Measurements from ENCODE around the gene LAMB4.

LAMB4 gene

GRCh38 chr7:108130261-108130660, at the start of gene LAMB4:
LAMB4 (minus strand) TSS chr7:108130361; CDS start chr7:108123164, 7,197 bp downstream.
- Histone ChIP-seq H3K4me1 (ENCODE audit: insufficient read depth, low read length) (no peaks in the 10 kb centered on the region), H3K36me3 (ENCODE audit: insufficient read depth, low read depth, low read length) (no peaks in the 10 kb centered on the region), H3K9ac (ENCODE audit: low read depth, low read length) (no peak within 1 kb of the TSS), H3K27me3 (ENCODE audit: insufficient read depth, low read length) (no peaks in the 10 kb centered on the region), H3K9me3 (ENCODE audit: insufficient read depth, low read depth, low read length) (no peaks in the 10 kb centered on the region), H3K27ac (ENCODE audit: low read length) (no peak within 1 kb of the TSS), H3K4me3 (ENCODE audit: low read length) (no peak within 1 kb of the TSS)

- Histone ChIP-seq H3K27ac (ENCODE audit: low read length) (no peak overlapping the region), H3K4me1 (ENCODE audit: insufficient read depth, low read length) (peaks cover 13% of the 10 kb centered on the region; the same call in 1 of the 2 replicates), H3K9ac (ENCODE audit: low read depth, low read length) (no peak overlapping the region), H3K9me3 (ENCODE audit: insufficient read depth, low read depth, low read length) (no peaks in the 10 kb centered on the region), H3K4me3 (ENCODE audit: low read length) (no peak overlapping the region), H3K36me3 (ENCODE audit: insufficient read depth, low read depth, low read length) (no peaks in the 10 kb centered on the region), H3K27me3 (ENCODE audit: insufficient read depth, low read length) (no peaks in the 10 kb centered on the region)
Observed at GRCh38 chr7:108178398-108178797, 48.2 kb upstream of the LAMB4 start.

GRCh38 chr7:108171164-108171563, 41.0 kb upstream of the LAMB4 start:
- H3K9ac ChIP-seq (ENCODE audit: low read depth, low read length): no peak overlapping the region
- no peak overlapping the region for H3K27ac ChIP-seq (ENCODE audit: low read length)
- peaks cover 8% of the 10 kb centered on the region; the same call in 1 of the 2 replicates for H3K4me1 ChIP-seq (ENCODE audit: insufficient read depth, low read length)
- no peaks in the 10 kb centered on the region for H3K27me3 ChIP-seq (ENCODE audit: insufficient read depth, low read length)
- no peak overlapping the region for H3K4me3 ChIP-seq (ENCODE audit: low read length)
- no peaks in the 10 kb centered on the region for H3K9me3 ChIP-seq (ENCODE audit: insufficient read depth, low read depth, low read length)
- H3K36me3 ChIP-seq (ENCODE audit: insufficient read depth, low read depth, low read length): no peaks in the 10 kb centered on the region

GRCh38 chr7:108170251-108170650, 40.1 kb upstream of the LAMB4 start:
- Histone ChIP-seq H3K9ac (ENCODE audit: low read depth, low read length) (no peak overlapping the region), H3K27me3 (ENCODE audit: insufficient read depth, low read length) (no peaks in the 10 kb centered on the region), H3K27ac (ENCODE audit: low read length) (no peak overlapping the region), H3K4me3 (ENCODE audit: low read length) (0 out of 2 replicates have a peak overlapping the region, but pooled peaks have one; percentile 10), H3K36me3 (ENCODE audit: insufficient read depth, low read depth, low read length) (no peaks in the 10 kb centered on the region), H3K4me1 (ENCODE audit: insufficient read depth, low read length) (peaks cover 8% of the 10 kb centered on the region; the same call in 1 of the 2 replicates), H3K9me3 (ENCODE audit: insufficient read depth, low read depth, low read length) (no peaks in the 10 kb centered on the region)

GRCh38 chr7:108167460-108167859, 37.3 kb upstream of the LAMB4 start:
- no peaks in the 10 kb centered on the region for H3K36me3 ChIP-seq (ENCODE audit: insufficient read depth, low read depth, low read length)
- peaks cover 8% of the 10 kb centered on the region; the same call in 1 of the 2 replicates for H3K4me1 ChIP-seq (ENCODE audit: insufficient read depth, low read length)
- no peaks in the 10 kb centered on the region for H3K9me3 ChIP-seq (ENCODE audit: insufficient read depth, low read depth, low read length)
- no peak overlapping the region for H3K4me3 ChIP-seq (ENCODE audit: low read length)
- H3K27ac ChIP-seq (ENCODE audit: low read length): no peak overlapping the region
- H3K9ac ChIP-seq (ENCODE audit: low read depth, low read length): no peak overlapping the region
- no peaks in the 10 kb centered on the region for H3K27me3 ChIP-seq (ENCODE audit: insufficient read depth, low read length)

- H3K27ac ChIP-seq (ENCODE audit: low read length): no peak overlapping the region
Observed at GRCh38 chr7:108166687-108167086, 36.5 kb upstream of the LAMB4 start.

GRCh38 chr7:108165723-108166122, 35.6 kb upstream of the LAMB4 start:
- Histone ChIP-seq H3K27me3 (ENCODE audit: insufficient read depth, low read length) (no peaks in the 10 kb centered on the region), H3K4me1 (ENCODE audit: insufficient read depth, low read length) (peaks cover 5% of the 10 kb centered on the region; the same call in 1 of the 2 replicates), H3K9me3 (ENCODE audit: insufficient read depth, low read depth, low read length) (no peaks in the 10 kb centered on the region), H3K27ac (ENCODE audit: low read length) (no peak overlapping the region), H3K36me3 (ENCODE audit: insufficient read depth, low read depth, low read length) (no peaks in the 10 kb centered on the region), H3K4me3 (ENCODE audit: low read length) (no peak overlapping the region), H3K9ac (ENCODE audit: low read depth, low read length) (no peak overlapping the region)

More at GRCh38 chr7:108166687-108167086, 36.5 kb upstream of the LAMB4 start:
- H3K4me1 ChIP-seq (ENCODE audit: insufficient read depth, low read length): peaks cover 8% of the 10 kb centered on the region; the same call in 1 of the 2 replicates
- H3K36me3 ChIP-seq (ENCODE audit: insufficient read depth, low read depth, low read length): no peaks in the 10 kb centered on the region
- H3K4me3 ChIP-seq (ENCODE audit: low read length): no peak overlapping the region
- H3K27me3 ChIP-seq (ENCODE audit: insufficient read depth, low read length): no peaks in the 10 kb centered on the region
- H3K9ac ChIP-seq (ENCODE audit: low read depth, low read length): no peak overlapping the region
- no peaks in the 10 kb centered on the region for H3K9me3 ChIP-seq (ENCODE audit: insufficient read depth, low read depth, low read length)

GRCh38 chr7:108164946-108165345, 34.8 kb upstream of the LAMB4 start:
- Histone ChIP-seq H3K4me1 (ENCODE audit: insufficient read depth, low read length) (no peaks in the 10 kb centered on the region; the same call in 1 of the 2 replicates), H3K9ac (ENCODE audit: low read depth, low read length) (no peak overlapping the region), H3K9me3 (ENCODE audit: insufficient read depth, low read depth, low read length) (no peaks in the 10 kb centered on the region), H3K4me3 (ENCODE audit: low read length) (no peak overlapping the region), H3K27me3 (ENCODE audit: insufficient read depth, low read length) (no peaks in the 10 kb centered on the region), H3K36me3 (ENCODE audit: insufficient read depth, low read depth, low read length) (no peaks in the 10 kb centered on the region), H3K27ac (ENCODE audit: low read length) (no peak overlapping the region)

GRCh38 chr7:108164342-108164741, 34.2 kb upstream of the LAMB4 start:
- no peaks in the 10 kb centered on the region for H3K27me3 ChIP-seq (ENCODE audit: insufficient read depth, low read length)
- no peaks in the 10 kb centered on the region for H3K9me3 ChIP-seq (ENCODE audit: insufficient read depth, low read depth, low read length)
- no peak overlapping the region for H3K9ac ChIP-seq (ENCODE audit: low read depth, low read length)
- no peak overlapping the region for H3K4me3 ChIP-seq (ENCODE audit: low read length)
- no peak overlapping the region for H3K27ac ChIP-seq (ENCODE audit: low read length)
- H3K36me3 ChIP-seq (ENCODE audit: insufficient read depth, low read depth, low read length): no peaks in the 10 kb centered on the region
- no peaks in the 10 kb centered on the region for H3K4me1 ChIP-seq (ENCODE audit: insufficient read depth, low read length)

GRCh38 chr7:108158776-108159175, 28.6 kb upstream of the LAMB4 start:
- Histone ChIP-seq H3K4me1 (ENCODE audit: insufficient read depth, low read length) (no peaks in the 10 kb centered on the region), H3K4me3 (ENCODE audit: low read length) (no peak overlapping the region), H3K36me3 (ENCODE audit: insufficient read depth, low read depth, low read length) (no peaks in the 10 kb centered on the region), H3K27me3 (ENCODE audit: insufficient read depth, low read length) (no peaks in the 10 kb centered on the region), H3K27ac (ENCODE audit: low read length) (no peak overlapping the region), H3K9ac (ENCODE audit: low read depth, low read length) (no peak overlapping the region), H3K9me3 (ENCODE audit: insufficient read depth, low read depth, low read length) (no peaks in the 10 kb centered on the region)

- no peaks in the 10 kb centered on the region for H3K9me3 ChIP-seq (ENCODE audit: insufficient read depth, low read depth, low read length)
- H3K4me3 ChIP-seq (ENCODE audit: low read length): no peak overlapping the region
- H3K27me3 ChIP-seq (ENCODE audit: insufficient read depth, low read length): no peaks in the 10 kb centered on the region
Observed at GRCh38 chr7:108157606-108158335, 27.6 kb upstream of the LAMB4 start.

GRCh38 chr7:108156897-108157605, 26.9 kb upstream of the LAMB4 start:
- H3K27ac ChIP-seq (ENCODE audit: low read length): no peak overlapping the region
- H3K36me3 ChIP-seq (ENCODE audit: insufficient read depth, low read depth, low read length): no peaks in the 10 kb centered on the region
- H3K4me1 ChIP-seq (ENCODE audit: insufficient read depth, low read length): no peaks in the 10 kb centered on the region
- no peak overlapping the region for H3K4me3 ChIP-seq (ENCODE audit: low read length)
- H3K27me3 ChIP-seq (ENCODE audit: insufficient read depth, low read length): no peaks in the 10 kb centered on the region
- H3K9ac ChIP-seq (ENCODE audit: low read depth, low read length): no peak overlapping the region
- H3K9me3 ChIP-seq (ENCODE audit: insufficient read depth, low read depth, low read length): no peaks in the 10 kb centered on the region

More at GRCh38 chr7:108157606-108158335, 27.6 kb upstream of the LAMB4 start:
- no peak overlapping the region for H3K27ac ChIP-seq (ENCODE audit: low read length)
- no peaks in the 10 kb centered on the region for H3K36me3 ChIP-seq (ENCODE audit: insufficient read depth, low read depth, low read length)
- H3K4me1 ChIP-seq (ENCODE audit: insufficient read depth, low read length): no peaks in the 10 kb centered on the region
- no peak overlapping the region for H3K9ac ChIP-seq (ENCODE audit: low read depth, low read length)

Data from iPS-20b (cell line).